HG02840 (cell line): ENCODE measurements around the gene PSENEN.
"Not testable (repeated sequence)": the region's sequence is repeated elsewhere in the genome, so short reads cannot be mapped to it uniquely, and the experiment has no call there.

Source experiments
- ATAC-seq: cut with Tn5 transposase; IDR thresholded peaks from one replicate; pipeline ENCODE4 v1.9.1; 2021; ENCODE audit warnings: mild to moderate bottlenecking, moderate library complexity, moderate number of reproducible peaks; ENCODE audit not compliant: unreplicated experiment, low FRiP score

The PSENEN gene

DNA sequence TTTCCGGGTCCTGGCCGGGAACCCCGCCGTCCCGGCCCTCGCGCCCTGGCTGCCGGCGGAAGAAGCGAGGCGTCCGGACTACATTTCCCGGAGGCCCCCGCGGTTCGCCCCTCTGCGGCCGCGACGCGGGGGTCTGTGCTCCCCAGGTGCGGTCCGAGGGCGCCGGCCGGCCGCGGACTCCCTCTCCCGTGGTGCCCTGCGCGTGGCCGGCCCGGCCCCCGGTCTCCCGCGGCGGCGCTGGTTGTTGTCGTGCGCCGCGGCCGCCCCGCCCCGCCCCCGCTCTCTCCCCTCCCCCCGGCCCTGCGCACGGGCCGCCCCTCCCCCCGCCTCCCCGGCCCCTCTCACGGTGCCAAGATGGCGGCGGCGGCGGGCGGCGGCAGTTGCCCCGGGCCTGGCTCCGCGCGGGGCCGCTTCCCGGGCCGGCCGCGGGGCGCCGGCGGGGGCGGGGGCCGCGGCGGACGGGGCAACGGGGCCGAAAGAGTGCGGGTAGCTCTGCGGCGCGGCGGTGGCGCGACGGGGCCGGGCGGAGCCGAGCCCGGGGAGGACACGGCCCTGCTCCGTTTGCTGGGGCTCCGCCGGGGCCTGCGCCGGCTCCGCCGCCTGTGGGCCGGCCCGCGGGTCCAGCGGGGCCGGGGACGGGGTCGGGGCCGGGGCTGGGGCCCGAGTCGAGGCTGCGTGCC lies 27.6 kb upstream of the PSENEN start, which contains the start of gene KMT2B:
Gene KMT2B (plus strand): TSS at position 339 of the 680 bp plus-strand sequence. CDS start 16 bp downstream, at position 355.
- ATAC-seq = no peak

DNA sequence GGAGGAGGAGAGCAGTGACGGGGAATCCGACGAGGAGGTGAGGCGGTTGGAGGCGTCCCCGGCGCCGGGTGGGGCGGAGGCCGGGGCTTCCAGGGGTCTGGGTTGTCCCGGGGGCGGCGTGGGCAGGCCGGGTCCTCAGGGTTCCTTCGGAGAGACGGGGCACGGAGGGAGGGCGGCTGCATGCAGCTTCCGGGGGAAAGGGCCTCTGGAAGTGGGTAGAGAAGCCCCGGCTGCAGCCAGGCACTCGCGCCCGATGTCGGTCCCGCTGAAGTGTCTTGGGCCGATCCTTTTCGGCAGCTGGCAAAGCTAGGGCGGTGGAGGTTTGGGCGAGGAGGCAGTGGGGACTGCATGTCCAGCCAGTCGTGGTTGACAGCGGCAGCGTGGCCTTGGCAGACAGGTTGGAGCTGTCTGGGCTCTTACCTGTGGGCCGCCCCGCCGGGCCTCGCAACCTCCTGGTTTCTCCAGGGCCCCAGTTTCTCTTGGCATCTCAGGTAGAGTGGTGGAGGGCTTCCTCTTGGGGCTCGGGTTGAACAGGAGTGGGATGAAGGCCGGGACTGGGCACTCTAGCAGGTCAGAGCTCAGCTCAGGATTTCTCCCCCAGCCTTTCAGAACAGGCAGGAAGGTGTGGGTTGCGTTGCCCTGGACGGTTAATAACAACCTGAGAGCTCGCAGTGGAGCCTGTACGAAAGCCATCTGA lies 27.0 kb upstream of the PSENEN start:
- no peak for ATAC-seq

DNA sequence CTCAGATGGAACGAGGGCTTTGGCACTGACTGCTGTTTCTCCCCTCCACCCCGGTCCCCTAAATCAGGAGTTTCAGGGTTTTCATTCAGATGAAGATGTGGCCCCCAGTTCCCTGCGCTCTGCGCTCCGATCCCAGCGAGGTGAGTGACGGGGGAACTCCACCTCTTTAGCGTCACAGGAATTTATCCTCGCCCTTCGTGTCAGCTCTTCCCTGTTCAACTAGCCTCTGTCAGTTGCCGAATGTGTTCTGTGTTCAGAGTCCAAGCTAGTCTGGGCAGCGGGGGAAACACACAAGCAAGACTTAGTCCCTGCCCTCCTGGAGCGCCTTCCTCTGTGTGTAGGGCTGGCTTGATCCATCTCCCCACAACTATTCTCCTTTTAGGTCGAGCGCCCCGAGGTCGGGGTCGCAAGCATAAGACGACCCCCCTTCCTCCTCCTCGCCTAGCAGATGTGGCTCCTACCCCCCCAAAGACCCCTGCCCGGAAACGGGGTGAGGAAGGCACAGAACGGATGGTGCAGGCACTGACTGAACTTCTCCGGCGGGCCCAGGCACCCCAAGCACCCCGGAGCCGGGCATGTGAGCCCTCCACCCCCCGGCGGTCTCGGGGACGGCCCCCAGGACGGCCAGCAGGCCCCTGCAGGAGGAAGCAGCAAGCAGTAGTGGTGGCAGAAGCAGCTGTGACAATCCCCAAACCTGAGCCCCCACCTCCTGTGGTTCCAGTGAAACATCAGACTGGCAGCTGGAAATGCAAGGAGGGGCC lies 25.9 kb upstream of the PSENEN start:
- ATAC-seq = no peak

DNA sequence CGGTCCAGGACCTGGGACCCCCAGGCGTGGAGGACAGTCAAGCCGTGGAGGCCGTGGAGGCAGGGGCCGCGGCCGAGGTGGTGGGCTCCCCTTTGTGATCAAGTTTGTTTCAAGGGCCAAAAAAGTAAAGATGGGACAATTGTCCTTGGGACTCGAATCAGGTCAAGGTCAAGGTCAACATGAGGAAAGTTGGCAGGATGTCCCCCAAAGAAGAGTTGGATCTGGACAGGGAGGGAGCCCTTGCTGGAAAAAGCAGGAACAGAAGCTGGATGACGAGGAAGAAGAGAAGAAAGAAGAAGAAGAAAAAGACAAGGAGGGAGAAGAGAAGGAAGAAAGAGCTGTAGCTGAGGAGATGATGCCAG lies 25.3 kb upstream of the PSENEN start:
- no peak for ATAC-seq

DNA sequence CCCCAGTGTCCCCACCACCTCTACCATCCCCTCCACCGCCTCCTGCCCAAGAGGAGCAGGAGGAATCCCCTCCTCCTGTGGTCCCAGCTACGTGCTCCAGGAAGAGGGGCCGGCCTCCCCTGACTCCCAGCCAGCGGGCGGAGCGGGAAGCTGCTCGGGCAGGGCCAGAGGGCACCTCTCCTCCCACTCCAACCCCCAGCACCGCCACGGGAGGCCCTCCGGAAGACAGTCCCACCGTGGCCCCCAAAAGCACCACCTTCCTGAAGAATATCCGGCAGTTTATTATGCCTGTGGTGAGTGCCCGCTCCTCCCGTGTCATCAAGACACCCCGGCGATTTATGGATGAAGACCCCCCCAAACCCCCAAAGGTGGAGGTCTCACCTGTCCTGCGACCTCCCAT lies 24.8 kb upstream of the PSENEN start:
- ATAC-seq = no peak

- no peak for ATAC-seq
Observed at GRCh38 chr19:35721374-35721773, 24.1 kb upstream of the PSENEN start.

DNA sequence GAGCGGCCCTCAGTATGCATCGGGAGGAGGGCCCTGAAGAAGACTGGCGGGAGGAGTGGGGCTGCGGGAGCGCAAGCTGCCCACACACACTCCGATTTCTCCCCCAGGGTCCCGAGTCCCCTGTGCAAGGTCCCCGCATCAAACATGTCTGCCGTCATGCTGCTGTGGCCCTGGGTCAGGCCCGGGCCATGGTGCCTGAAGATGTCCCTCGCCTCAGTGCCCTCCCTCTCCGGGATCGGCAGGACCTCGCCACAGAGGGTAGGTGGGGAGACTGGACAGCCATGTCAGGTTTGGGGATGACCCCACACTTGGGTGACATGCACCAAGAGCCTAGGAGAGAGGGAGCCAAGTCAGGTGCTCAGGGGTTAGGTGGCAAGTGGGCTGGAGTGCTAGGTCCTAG lies 23.0 kb upstream of the PSENEN start:
- ATAC-seq = no peak

- ATAC-seq = no peak
Observed at GRCh38 chr19:35722897-35723296, 22.6 kb upstream of the PSENEN start.

DNA sequence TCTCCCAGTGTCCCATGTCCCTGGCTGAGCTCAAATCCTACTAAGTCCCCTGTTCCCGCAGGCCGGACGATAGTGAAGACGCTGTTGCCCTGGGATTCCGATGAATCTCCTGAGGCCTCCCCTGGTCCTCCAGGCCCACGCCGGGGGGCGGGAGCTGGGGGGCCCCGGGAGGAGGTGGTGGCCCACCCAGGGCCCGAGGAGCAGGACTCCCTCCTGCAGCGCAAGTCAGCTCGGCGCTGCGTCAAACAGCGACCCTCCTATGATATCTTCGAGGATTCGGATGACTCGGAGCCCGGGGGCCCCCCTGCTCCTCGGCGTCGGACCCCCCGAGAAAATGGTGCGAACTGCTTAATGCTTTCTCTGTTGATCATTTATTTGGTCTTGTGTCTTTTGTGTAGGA lies 21.8 kb upstream of the PSENEN start:
- no peak for ATAC-seq

DNA sequence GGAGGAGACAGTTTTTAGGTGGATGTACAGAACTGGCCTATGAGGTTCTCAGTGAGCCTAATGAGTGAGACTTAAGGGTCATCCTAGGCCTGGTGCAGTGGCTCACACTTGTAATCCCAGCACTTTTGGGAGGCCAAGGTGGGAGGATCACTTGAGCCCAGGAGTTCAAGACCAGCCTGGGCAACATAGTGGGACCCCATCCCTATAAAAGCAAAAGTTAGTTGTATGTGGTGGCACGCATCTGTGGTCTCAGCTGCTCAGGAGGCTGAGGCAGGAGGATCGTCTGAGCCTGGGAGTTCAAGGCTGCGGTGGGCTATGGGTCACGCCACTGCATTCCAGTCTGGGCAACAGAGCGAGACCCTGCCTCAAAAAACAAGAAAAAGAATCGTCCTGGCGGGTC lies 21.3 kb upstream of the PSENEN start:
- not testable (repeated sequence) for ATAC-seq

DNA sequence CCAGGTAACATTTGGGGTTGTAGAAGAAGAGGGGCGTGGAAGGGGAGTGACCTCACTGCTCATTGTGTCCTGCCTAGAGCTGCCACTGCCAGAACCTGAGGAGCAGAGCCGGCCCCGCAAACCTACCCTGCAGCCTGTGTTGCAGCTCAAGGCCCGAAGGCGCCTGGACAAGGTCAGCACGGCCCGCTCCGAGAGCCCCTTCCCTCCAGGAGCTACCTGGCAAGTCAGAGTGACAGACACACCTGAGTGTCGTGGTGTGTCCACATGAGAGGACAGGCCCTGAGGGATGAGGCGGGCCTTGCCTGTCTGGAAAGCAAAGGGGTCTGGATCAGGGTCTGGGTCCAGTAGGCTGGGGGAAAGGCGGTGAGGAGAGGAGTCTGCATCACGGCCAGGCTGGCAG lies 20.9 kb upstream of the PSENEN start:
- ATAC-seq = no peak

DNA sequence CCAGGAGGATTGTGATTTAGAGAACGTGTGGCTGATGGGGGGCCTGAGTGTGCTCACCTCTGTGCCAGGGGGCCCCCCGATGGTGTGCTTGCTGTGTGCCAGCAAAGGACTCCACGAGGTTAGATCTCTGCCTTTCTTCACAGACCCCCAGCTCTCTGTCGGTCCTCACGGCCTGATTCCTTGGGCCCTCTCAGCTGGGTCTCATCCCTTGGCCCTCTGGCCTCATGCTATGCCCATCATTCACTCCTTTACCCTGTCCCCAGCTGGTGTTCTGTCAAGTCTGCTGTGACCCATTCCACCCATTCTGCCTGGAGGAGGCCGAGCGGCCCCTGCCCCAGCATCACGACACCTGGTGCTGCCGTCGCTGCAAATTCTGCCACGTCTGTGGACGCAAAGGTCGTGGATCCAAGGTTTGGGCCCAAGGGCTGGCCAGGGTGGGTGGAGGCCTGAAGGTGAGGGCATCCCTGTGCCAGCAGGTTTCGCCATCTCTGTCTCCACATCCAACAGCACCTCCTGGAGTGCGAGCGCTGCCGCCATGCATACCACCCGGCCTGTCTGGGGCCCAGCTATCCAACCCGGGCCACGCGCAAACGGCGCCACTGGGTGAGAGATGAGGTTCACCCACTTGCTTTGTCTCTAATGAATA lies 20.1 kb upstream of the PSENEN start:
- ATAC-seq = no peak

DNA sequence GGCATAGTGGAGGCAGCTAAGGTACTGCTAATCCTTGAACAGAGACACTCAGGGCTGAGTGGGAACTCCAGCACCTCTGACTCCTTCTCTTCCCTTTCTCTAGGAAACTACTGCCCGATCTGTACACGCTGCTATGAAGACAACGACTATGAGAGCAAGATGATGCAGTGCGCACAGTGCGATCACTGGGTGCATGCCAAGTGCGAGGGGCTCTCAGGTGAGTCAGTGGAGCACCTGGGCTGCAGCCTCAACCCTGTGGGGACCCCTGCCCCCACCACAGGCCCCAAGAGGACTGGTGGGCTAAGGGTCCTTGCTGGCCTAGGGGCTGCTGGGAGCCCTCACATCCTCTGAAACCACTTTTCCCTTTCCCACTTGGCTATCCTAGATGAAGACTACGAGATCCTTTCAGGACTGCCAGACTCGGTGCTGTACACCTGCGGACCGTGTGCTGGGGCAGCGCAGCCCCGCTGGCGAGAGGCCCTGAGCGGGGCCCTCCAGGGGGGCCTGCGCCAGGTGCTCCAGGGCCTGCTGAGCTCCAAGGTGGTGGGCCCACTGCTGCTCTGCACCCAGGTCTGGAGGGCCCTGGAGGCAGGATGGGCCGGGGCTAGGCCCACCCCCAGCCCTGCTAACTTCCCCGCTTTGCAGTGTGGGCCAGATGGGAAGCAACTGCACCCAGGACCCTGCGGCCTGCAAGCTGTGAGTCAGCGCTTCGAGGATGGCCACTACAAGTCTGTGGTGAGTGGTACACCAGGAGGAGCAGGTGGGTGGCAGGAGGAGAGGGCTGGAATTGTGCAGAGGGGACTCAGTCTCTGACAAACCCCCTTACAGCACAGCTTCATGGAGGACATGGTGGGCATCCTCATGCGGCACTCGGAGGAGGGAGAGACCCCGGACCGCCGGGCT lies 18.1 kb upstream of the PSENEN start:
- ATAC-seq = no peak

DNA sequence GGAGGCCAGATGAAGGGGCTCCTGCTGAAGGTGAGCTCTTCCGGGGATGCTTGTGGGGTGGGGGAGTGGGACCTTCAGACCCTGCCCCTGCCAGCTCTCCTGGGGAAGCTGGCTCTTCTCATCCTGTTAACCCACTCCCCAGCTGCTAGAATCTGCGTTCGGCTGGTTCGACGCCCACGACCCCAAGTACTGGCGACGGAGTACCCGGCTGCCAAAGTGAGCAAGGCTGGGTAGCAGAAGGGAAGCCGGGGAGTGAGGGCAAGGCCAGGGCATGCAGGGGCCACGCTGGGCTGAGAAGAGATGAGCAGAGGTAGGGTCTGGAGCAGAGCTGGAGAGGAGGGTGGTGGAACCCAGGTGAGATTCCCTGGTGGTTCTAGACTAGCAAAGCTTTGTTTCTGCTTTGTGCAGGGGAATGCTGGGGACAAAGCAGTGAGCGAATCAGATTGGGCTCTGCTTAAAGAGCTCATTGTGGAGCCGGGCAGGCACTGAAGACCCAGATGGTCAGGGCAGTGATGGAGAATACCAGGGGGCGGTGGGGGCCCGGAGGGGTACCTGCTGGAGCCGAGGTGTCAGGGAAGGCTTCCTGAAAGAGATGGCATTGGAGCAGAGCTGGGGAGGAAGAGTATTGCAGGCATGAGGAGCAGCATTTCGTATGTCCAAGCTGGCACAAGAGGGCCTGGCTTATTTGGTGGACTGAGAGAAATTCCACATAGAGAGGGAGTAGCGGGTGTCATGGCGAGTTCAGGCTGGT lies 17.3 kb upstream of the PSENEN start:
- ATAC-seq = no peak

- ATAC-seq = no peak
Observed at GRCh38 chr19:35729021-35729420, 16.4 kb upstream of the PSENEN start.

GRCh38 chr19:35729763-35730162 lies 15.7 kb upstream of the PSENEN start:
- no peak for ATAC-seq

DNA sequence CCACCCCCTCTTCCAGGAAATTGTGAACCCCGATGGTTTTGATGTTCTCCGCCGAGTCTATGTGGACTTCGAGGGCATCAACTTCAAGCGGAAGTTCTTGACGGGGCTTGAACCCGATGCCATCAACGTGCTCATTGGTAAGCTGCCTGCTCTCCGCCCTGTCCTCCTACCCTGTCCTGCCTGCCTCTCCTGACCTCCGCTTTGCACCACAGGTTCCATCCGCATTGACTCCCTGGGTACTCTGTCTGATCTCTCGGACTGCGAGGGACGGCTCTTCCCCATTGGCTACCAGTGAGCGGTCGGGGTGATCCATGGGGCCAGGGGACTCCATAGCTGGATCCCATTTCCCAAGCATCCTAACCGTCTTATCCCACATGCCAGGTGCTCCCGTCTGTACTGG lies 15.1 kb upstream of the PSENEN start:
- no peak for ATAC-seq

DNA sequence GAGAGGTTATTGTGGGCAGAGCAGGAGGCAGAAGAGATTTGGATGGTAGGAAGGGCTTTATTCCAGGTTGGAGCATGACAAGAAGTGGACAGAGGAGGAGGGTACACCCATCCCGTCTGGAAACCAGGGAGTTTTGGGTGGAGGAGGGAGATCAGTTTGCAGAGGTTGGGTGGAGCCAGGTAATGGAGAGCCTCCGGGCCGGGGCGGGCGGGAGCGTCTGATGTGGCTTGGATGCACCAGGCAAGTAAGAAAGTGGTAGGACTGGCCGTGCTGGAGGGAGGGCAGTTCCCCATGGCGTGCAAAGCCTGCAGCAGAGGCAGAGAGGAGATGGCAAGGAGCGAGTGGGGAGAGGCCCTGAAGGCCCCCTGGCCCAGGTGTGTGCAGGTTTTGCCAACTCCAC lies 14.1 kb upstream of the PSENEN start:
- ATAC-seq = no peak

- no peak for ATAC-seq
Observed at GRCh38 chr19:35731779-35732405, 13.6 kb upstream of the PSENEN start.
